Cerebellar nuclear complex (tissue), 1 donor: Measurements from ENCODE around the gene CERS4.
"Not testable (repeated sequence)": the region's sequence is repeated elsewhere in the genome, so short reads cannot be mapped to it uniquely, and the experiment has no call there.

Experiments used
- DNase-seq, 2 experiments: peaks; one replicate each; lab custom pipeline; 2025; lab: John Stamatoyannopoulos, UW

CERS4 gene

DNA sequence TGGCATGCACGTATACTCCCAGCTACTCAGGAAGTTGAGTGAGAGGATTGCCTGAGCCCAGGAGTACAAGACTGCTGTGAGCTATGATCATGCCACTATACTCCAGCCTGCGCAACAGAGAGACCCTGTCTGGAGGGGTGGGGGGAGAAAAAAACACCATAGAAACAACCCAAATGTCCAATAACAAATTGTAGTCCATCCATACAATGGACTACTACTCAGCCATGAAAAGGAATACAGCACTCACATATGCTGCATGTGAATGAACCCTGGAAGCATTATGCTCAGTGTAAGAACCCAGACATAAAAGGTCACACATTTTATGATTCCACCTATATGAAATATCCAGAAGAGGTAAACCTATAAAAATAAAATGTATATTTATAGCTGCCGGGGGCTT lies 56.7 kb downstream of the CERS4 start:
- DNase-seq, result no peak

DNA sequence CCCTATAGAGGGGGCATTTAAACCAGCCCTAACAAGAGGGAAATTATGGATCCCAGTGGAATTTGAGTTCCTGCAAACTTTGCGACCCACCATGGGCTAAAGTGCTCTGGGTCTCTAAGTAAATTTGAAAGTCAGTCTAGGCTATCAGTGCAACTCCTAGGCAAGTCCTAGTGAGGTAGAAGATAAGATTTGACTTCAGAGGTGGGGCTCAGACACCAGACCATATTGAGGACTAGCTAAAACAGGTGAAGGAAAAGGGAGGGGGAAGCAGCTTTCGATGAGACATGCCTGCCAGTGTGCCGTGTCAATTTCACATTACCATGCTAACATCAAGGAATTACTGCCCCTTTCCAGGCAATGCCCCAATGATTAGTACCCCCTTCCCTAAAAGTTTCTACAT lies 60.6 kb downstream of the CERS4 start:
- DNase-seq, result no peak

GRCh38 chr19:8276508-8276907 lies 67.3 kb downstream of the CERS4 start:
- DNase-seq, result not testable (repeated sequence)

DNA sequence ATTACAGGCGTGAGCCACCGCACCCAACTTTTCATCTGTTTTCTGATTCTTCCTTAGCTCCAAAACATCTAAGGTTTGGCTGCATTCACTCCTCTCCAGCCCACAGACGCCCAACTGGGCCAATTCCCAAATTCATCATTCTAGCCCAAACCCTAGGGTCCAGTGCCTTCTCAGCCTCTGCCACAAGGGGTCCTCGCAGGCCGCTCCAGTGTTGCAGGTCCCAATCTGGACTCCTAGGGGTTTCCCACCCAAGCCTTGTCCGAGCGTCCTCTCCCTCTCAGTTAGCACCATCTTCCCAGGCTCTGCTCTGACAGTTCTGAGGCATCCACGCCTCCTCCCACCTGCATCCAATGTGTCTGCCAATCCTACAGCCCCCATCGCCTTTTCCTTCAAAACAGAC lies 82.2 kb downstream of the CERS4 start:
- not testable (repeated sequence) for DNase-seq

GRCh38 chr19:8302357-8302691 lies 93.2 kb downstream of the CERS4 start:
- no peak for DNase-seq

DNA sequence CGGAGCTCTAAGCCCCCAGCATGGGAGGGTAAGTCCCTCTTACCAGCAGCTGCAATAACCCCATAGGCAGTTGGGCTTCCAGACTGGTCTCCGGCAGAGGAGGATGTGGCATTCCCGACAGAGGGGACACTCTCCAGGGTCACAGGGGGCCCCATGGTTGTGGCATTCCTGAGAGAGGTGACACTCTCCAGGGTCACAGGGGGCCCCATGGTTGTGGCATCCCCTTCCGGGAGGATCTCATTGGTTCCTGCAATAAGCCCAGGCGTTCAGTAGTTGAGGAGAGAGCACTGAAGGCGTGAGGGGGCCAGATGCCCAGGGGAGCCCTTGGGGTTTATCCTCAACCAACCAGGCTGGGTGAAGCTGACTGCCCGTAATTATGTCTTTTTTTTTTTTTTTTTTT lies 93.6 kb downstream of the CERS4 start:
- DNase-seq, result no peak

- no peak for DNase-seq
Observed at GRCh38 chr19:8304841-8305621, 95.9 kb downstream of the CERS4 start.

DNA sequence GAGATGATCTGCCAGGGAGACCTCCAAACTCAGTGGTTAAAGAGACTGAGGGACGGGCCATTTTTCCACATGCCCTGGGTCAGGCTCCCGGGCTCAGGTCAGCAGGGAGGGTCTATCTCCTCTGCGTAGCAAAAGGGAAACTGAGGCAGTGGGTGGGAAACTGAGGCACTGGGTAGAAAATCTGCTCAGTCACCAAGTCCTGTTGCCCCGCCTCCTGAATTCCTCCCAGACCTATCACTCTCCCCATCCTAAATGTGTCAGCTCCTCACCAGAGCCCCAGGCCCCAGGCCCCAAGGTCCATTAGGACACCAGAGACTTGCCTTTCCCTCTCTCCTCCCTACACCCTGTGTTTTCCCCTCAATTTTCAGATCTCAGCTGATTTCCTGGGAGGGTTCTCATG lies 96.6 kb downstream of the CERS4 start:
- DNase-seq, result no peak

- DNase-seq, result no peak
Observed at GRCh38 chr19:8306235-8307054, 97.3 kb downstream of the CERS4 start.

DNA sequence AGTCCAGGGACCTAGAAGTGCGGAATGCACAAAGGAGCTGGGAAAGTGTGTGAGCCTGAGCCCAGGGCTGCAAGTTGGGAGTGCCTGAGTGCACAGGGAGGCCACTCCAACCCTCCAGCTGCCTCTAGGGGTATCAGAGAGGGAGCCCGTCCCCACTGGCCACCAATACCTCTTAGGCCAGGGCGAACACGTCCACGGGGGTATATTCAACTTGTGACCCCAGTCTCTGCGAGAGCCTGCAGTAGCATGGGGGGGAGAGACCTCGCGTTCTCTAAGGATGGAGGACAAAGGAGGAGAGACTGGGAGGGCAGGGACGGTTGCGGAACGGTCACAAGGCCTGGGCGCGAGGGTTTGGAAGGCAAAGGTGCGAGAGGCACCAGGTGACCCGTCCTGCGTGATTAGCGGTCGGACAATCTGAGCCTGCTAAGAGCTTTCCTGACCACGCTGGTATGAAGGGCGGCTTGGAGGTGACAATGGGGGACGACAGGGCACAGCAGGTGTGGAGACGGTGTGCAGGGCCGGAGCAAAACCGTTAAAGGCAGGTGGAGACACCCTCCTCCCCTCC lies 98.3 kb downstream of the CERS4 start:
- DNase-seq, result no peak

DNA sequence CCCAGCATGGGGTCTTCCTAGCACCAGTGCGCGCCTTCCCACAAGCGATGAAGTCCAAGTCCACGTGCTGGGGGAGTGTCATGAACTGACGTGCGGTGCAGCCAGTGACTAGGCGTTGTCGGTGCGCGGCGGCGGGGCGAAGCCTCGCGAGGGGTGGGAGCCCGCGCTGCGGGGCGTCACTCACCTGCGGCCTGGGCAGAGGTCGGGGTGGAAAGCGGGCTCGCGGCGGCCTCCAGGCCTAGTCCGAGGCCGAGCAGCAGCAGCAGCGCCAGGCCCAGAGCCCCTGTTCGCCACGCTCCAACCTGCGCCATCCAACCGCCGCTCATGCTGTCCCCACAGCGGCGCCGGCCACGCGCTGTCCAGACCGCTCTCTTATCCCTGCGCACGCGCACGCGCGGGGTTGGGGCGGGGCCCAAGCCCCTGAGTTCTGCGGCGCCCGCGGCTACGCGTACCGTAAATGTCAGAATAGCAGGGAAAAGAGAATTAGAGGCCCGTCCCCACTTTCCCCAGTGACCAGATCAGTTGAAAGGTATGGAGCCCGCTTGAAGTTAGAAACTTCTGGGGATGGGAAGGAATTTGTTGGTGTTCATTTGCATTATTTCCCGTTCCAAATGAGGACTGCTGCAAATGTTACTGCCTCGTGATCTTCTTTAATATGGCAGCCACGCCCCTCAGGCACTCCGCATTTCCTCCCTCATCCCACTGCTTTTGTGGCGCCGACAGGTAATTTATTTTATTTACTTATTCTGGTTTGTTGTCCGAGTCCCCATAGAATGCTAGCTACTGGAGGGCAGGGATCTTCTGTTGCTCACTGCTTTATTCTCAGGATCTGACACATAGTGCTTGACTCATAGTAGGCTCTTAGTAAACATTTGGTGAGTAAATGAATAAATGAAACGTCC lies 99.0 kb downstream of the CERS4 start, which contains the start of gene CD320:
Gene CD320, minus strand, starts transcription at position 394 of the 902 bp plus-strand sequence. Its CDS starts 68 bp downstream, at position 326.
- peak; percentile 67 to 82 for DNase-seq

DNA sequence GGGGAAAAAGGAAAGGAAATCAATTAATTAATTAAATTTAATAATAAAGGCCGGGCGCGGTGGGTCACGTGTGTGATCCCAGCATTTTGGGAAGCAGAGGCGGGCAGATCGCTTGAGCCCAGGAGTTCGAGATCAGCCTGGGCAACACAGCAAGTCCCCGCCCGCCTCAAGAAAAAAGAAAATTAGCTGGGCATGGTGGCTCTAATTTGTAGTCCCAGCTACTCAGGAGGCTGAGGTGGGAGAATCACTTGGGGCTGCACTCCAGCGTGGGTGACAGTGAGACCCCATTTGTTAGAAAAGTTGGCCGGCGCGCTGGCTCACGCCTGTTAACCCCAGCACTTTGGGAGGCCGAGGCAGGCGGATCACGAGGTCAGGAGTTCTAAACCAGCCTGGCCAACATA lies 99.7 kb downstream of the CERS4 start:
- DNase-seq, result no peak

DNA sequence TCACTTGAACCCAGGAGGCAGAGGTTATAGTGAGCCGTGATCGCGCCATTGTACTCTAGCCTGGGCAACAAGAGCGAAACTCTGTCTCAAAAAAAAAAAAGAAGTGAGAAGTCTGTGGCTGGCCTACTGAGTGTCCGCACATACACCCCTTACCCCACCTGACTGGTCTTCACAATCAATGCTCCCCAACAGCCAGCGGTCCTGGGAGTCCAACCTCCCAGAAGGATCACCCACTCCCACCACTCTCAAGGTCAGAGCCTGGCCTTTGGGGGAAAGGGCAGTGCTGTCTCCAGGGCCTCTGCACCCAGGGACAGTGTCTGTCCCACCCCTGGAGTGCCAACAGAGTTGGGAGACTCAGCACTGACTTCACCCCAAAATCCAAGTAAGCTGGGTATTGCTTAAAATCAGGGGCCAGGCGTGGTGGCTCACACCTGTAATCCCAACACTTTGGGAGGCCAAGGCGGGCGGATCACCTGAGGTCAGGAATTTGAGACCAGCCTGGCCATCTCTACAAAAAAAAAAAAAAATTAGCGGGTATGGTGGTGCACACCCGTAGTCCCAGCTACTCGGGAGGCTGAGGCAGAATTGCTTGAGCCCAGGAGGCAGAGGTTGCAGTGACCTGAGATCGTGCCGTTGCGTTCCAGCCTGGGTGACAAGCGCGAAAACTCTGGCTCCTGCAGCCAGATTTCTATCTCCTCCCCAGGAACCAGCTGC lies 101.3 kb downstream of the CERS4 start:
- DNase-seq, result no peak

DNA sequence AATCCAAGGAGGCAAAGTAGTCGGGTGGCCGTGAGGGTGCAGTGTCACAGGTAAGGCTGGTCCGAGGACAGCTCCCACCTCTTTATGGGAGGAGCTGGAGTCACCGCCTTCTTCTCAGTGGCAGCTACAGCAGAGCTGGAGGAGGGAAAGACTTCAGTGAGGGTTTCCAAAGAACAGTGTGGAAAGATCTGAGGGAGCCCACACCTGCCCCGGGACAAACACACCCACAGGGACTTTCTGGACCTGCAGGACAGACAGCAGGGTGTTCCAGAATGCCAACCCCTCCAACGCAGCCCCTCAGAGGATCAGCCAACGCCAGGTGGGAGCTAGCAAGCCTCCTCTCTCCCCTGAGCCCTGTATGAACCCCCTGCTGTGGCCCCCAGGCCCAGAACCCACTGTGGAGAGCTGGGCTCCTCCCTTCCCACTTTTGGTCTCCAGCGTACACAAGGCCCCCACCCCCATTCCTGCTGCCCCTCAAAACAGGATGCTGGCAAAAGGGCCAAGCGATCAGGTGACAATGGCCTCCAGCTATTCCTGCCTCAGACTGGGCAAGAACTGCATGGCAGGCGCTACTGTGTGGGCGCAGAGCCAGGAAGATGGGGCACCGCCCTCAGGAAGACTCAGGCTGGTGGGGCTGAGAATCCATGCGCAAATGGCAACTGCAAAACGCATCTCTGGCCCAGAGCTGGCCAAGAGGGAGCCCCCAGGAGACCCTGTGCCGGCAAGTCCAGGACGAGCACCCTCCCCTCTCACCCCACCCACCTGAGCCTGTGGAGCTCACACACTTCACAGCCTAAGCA lies 102.5 kb downstream of the CERS4 start:
- no peak for DNase-seq
